K562 (cell line): ENCODE data around the gene INTS1. TPM values are rescaled to one million over a fixed set of nuclear protein-coding genes. Genes with fewer than 3 reads are reported as not detected.

Source experiments
- ATAC-seq: fragments of 200-7000 bp; cut with Tn5 transposase; 3 replicates; pipeline ENCODE4 v1.9.1; 2020; ENCODE audit warnings: moderate library complexity
- BruUV-seq: library from RNA; stranded (reverse); fragments of 400-500 nt; replicated peaks from 2 replicates; lab custom pipeline; 2021; lab: Mats Ljungman, UMichigan
- CTCF ChIA-PET: fragments of 300-600 bp; formaldehyde crosslinking; extraction: SDS; loops from one replicate; lab custom pipeline; 2021; ENCODE audit warnings: low intra/inter-chr PET ratio; lab: Yijun Ruan, JAX
- POLR2A ChIA-PET: fragments of 300-600, 350-650 bp; sonication (Branson Sonifier 250); formaldehyde crosslinking; extraction: SDS; loops from one replicate; lab custom pipeline; 2021; ENCODE audit warnings: antibody characterized with exemption, inconsistent platforms; lab: Yijun Ruan, JAX
- DNase-seq, 4 experiments: peaks; one replicate each; pipeline versions ENCODE4 v3.0.0 to v3.0.0-alpha.2; 2011 to 2018; ENCODE audit warnings: low spot score in 3 of 4, mixed read lengths in 3 of 4; ENCODE audit errors: extremely low read depth in 1 of 4
- FAIRE-seq: peaks from 2 replicates; lab custom pipeline; 2011; peaks lifted over from hg19 to GRCh38; lab: Jason Lieb, UNC
- H2AFZ ChIP-seq: 2 replicates; pipeline ENCODE4 v1.6.0; 2011; ENCODE audit warnings: low read depth, low read length, control low read depth, inconsistent platforms
- H3K27ac ChIP-seq: fragments of 200-600 bp; 3 replicates; pipeline ENCODE4 v1.8.0; 2011; ENCODE audit warnings: low read depth, mild to moderate bottlenecking, control low read depth, inconsistent platforms, low read length, moderate library complexity, mixed read lengths; ENCODE audit errors: extremely low read depth
- H3K27me3 ChIP-seq, 2 experiments: fragments of 300-600 bp in 1 of 2; 2 replicates in 1 of 2; 3 replicates in 1 of 2; pipeline versions ENCODE4 v1.6.0 to v1.8.0; 2011; ENCODE audit warnings: inconsistent platforms in 2 of 2, low read length in 2 of 2, mild to moderate bottlenecking in 1 of 2, mixed read lengths in 1 of 2, moderate library complexity in 1 of 2; ENCODE audit not compliant: control insufficient read depth in 2 of 2, insufficient read depth in 2 of 2
- H3K36me3 ChIP-seq: fragments of 300-600 bp; 3 replicates; pipeline ENCODE4 v1.8.0; 2011; ENCODE audit warnings: mild to moderate bottlenecking, low read length, inconsistent platforms; ENCODE audit not compliant: control insufficient read depth, insufficient read depth
- H3K4me1 ChIP-seq, 2 experiments: fragments of 200-600 bp in 1 of 2; replicated peaks in 1 of 2; 2 replicates in 1 of 2; 3 replicates in 1 of 2; pipeline versions ENCODE4 v1.5.1 to v1.8.0; 2011; ENCODE audit warnings: inconsistent platforms in 2 of 2, low read length in 2 of 2, mild to moderate bottlenecking in 1 of 2, mixed read lengths in 1 of 2, moderate library complexity in 1 of 2; ENCODE audit not compliant: control insufficient read depth in 2 of 2, insufficient read depth in 2 of 2
- H3K4me2 ChIP-seq: 2 replicates; pipeline ENCODE4 v1.6.1; 2011; ENCODE audit warnings: low read length, control low read depth, inconsistent platforms, mixed read lengths; ENCODE audit not compliant: insufficient read depth
- H3K4me3 ChIP-seq: fragments of 200-600 bp; sonication (generic), shearing (Covaris generic); 2 replicates; pipeline ENCODE4 v1.5.1; 2016; ENCODE audit warnings: control low read depth, inconsistent platforms
- H3K79me2 ChIP-seq: fragments of 200-600 bp; 3 replicates; pipeline ENCODE4 v1.8.0; 2011; ENCODE audit warnings: low read length, inconsistent platforms; ENCODE audit not compliant: control insufficient read depth, insufficient read depth
- H3K9ac ChIP-seq, 2 experiments: 2 replicates each; pipeline versions ENCODE4 v1.6.0 to v1.6.1; 2011; ENCODE audit warnings: low read depth in 2 of 2, low read length in 2 of 2, control low read depth in 1 of 2, inconsistent platforms in 1 of 2, mild to moderate bottlenecking in 1 of 2, mixed read lengths in 1 of 2; ENCODE audit not compliant: insufficient read depth in 1 of 2
- H3K9me1 ChIP-seq: one replicate; pipeline ENCODE4 v1.6.0; 2011; ENCODE audit warnings: inconsistent platforms, mild to moderate bottlenecking, low read length, moderate library complexity; ENCODE audit not compliant: control insufficient read depth, insufficient read depth
- H3K9me3 ChIP-seq: replicated peaks from 2 replicates; pipeline ENCODE4 v1.5.1; 2011; ENCODE audit warnings: low read depth, low read length, inconsistent platforms; ENCODE audit not compliant: control insufficient read depth, insufficient read depth
- H4K20me1 ChIP-seq: replicated peaks from 2 replicates; pipeline ENCODE4 v1.6.1; 2011; ENCODE audit warnings: low read length, inconsistent platforms, mixed read lengths; ENCODE audit not compliant: control insufficient read depth, insufficient read depth
- BCL6 ChIP-seq: fragments of 250-450 bp; sonication (Bioruptor Pico); IDR thresholded peaks from 2 replicates; pipeline ENCODE4 v1.4.0; 2020
- BRF2 ChIP-seq: IDR thresholded peaks from 3 replicates; pipeline ENCODE4 v1.6.1; 2011; ENCODE audit warnings: borderline replicate concordance, mild to moderate bottlenecking; ENCODE audit not compliant: insufficient read length, insufficient read depth
- CCNT2 ChIP-seq: IDR thresholded peaks from 2 replicates; pipeline ENCODE4 v1.6.1; 2011; ENCODE audit warnings: borderline replicate concordance, low read depth, mild to moderate bottlenecking, moderate library complexity, mixed read lengths, low read length; ENCODE audit not compliant: insufficient read length; ENCODE audit errors: extremely low read depth
- ELK1 ChIP-seq: sonication (generic); formaldehyde crosslinking; IDR thresholded peaks from 2 replicates; pipeline ENCODE4 v1.8.1; 2022; ENCODE audit warnings: missing genetic modification reagents
- ILK ChIP-seq: fragments of 450-650 bp; IDR thresholded peaks from 2 replicates; pipeline ENCODE4 v1.6.1; 2016; ENCODE audit warnings: missing genetic modification characterization, low read depth, mild to moderate bottlenecking, missing compliant biosample characterization, moderate library complexity, borderline replicate concordance
- LARP7 ChIP-seq: fragments of 450-650 bp; IDR thresholded peaks from 2 replicates; pipeline ENCODE4 v1.6.1; 2016
- NUFIP1 ChIP-seq: fragments of 450-650 bp; IDR thresholded peaks from 2 replicates; pipeline ENCODE4 v1.6.1; 2018; ENCODE audit not compliant: partially characterized antibody
- RBM22 ChIP-seq: fragments of 200-400 bp; formaldehyde crosslinking; IDR thresholded peaks from 2 replicates; pipeline ENCODE4 v1.6.1; 2018; ENCODE audit warnings: low read length, low read depth; ENCODE audit not compliant: poor library complexity, severe bottlenecking
- SFPQ ChIP-seq: fragments of 200-400 bp; formaldehyde crosslinking; IDR thresholded peaks from 2 replicates; pipeline ENCODE4 v1.6.1; 2017; ENCODE audit warnings: mild to moderate bottlenecking, low read depth, low read length, moderate library complexity
- SUPT5H ChIP-seq: fragments of 450-650 bp; IDR thresholded peaks from 2 replicates; pipeline ENCODE4 v1.6.1; 2016
- TCF3 ChIP-seq: sonication (generic); formaldehyde crosslinking; IDR thresholded peaks from 2 replicates; pipeline ENCODE4 v1.4.0; 2020; ENCODE audit warnings: mild to moderate bottlenecking, missing genetic modification reagents
- WGBS: fragments of 100-300 bp; shearing (Covaris generic); methylation state at CpG from one replicate; pipeline ENCODE4 v1.1.6; 2016; ENCODE audit warnings: low coverage, mixed read lengths; ENCODE audit not compliant: insufficient coverage; ENCODE audit errors: missing lambda C conversion rate; 5-methylcytosine and 5-hydroxymethylcytosine counted together
- in situ Hi-C: fragments of 300-500 bp; cut with MboI; formaldehyde crosslinking; loops from 4 replicates; pipeline ENCODE4 v1.15.0; 2018; ENCODE audit warnings: inconsistent platforms, mixed read lengths
- intact Hi-C: fragments of 100-400 bp; cut with micrococcal nuclease; formaldehyde crosslinking; loops from 2 replicates; pipeline ENCODE4 v1.14.2; 2022
- polyA plus RNA-seq, 8 experiments: library from polyadenylated mRNA; depleted of rRNA in 4 of 8; stranded (reverse) in 5 of 8; unstranded in 3 of 8; fragments of >200 nt; fragmentation: Nextera tagmentation in 2 of 8; fragmentation: Illumina TruSeq in 1 of 8; extraction: Ambion mirVana in 2 of 8; extraction: Trizol in 1 of 8; gene quantifications; 2 replicates each; pipeline versions ENCODE4 v1.2.1 to v1.2.3, GENCODE V29; 2011 to 2014; ENCODE audit warnings: inconsistent platforms in 1 of 8, missing spikeins in 1 of 8
- total RNA-seq, 7 experiments: library from RNA; depleted of rRNA in 6 of 7; stranded (reverse); fragments of >200 nt in 6 of 7; fragmentation: Illumina TruSeq in 2 of 7; extraction: Trizol in 2 of 7; gene quantifications; 2 replicates each; pipeline versions ENCODE4 v1.2.1 to v1.2.3, GENCODE V29; 2011 to 2021; ENCODE audit warnings: low replicate concordance in 1 of 7

Gene INTS1
- total and polyA plus RNA-seq, 9 of the 15 experiments (the other 6 are each of a cell fraction or from before 2014, with no cell fraction given), result 0.34 to 119 (median 18.5) TPM

DNA sequence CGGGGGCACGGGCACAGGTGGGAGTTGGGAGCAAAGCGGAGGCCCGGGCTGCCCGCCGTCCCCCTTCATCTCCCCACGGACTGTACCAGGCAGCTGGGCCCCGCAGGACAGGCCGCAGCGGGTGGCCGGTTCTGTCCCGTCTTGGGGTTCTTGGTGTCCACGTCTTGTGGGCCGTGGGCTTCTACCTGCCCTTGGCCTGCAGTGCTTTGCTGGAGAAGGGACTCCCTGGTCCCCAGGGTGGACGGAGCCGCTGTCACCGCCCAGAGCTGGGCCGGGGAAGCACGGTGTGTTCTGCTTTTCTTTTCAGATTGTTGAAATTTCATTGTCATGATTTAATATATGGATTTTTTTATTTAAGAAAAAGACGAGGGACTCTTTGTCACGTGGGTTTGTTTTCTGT lies 38.1 kb upstream of the INTS1 start (continued):
- TF ChIP-seq LARP7 (no peak), BCL6 (CRISPR knock-in tag) (no peak), TCF3 (CRISPR knock-in tag) (no peak), ELK1 (CRISPR knock-in tag) (no peak), CCNT2 (no peak), NUFIP1 (no peak), ILK (tag) (no peak), BRF2 (no peak)

GRCh38 chr7:1541431-1542162 lies 37.4 kb upstream of the INTS1 start:
- 92% methylated on average over 21 of the region's 33 CpGs for WGBS
- H3K4me3 ChIP-seq, result no peak overlapping the region
- no peaks in the 10 kb centered on the region for H3K27me3 ChIP-seq
- H3K27ac ChIP-seq, result no peak overlapping the region
- ATAC-seq, result no peak
- H3K4me2 ChIP-seq, result no peak overlapping the region
- peaks cover 16% of the 10 kb centered on the region for H4K20me1 ChIP-seq
- no peak overlapping the region for H3K9ac ChIP-seq
- intact Hi-C loops, result no loop called here
- H2AFZ ChIP-seq, result no peak overlapping the region
- peaks cover 10 to 83% of the 10 kb centered on the region in 2 experiments; a peak in 4 of 5 replicates for H3K4me1 ChIP-seq
- DNase-seq, result no peak
- no TSS peak for BruUV-seq
- CTCF ChIA-PET, result no interaction called here
- peaks cover 22% of the 10 kb centered on the region for H3K79me2 ChIP-seq
- H3K9me1 ChIP-seq, result peaks cover 10% of the 10 kb centered on the region
- peaks cover 38% of the 10 kb centered on the region; the same call in 2 of the 3 replicates for H3K36me3 ChIP-seq
- no peaks in the 10 kb centered on the region for H3K9me3 ChIP-seq
- no peak for FAIRE-seq
- TF ChIP-seq SUPT5H (peak; percentile 28; the same call in 1 of the 2 replicates), SFPQ (no peak), RBM22 (peak; percentile 52)
- TF ChIP-seq, all 486 proteins: peak for 2
- in situ Hi-C loops, result no loop called here
- POLR2A ChIA-PET, result interaction anchor here (1.0 kb wide), 1 partner anchor 9 kb away, joined by 3 read pairs; no protein-coding TSS in a partner anchor
